GM15510 (cell line): ENCODE measurements around the gene EDEM1.

Experiments
- POLR2A ChIP-seq: IDR thresholded peaks from 3 replicates; pipeline ENCODE4 v1.6.1; 2011; ENCODE audit warnings: borderline replicate concordance; ENCODE audit not compliant: insufficient read length; ENCODE audit errors: extremely low read depth

EDEM1 gene

DNA sequence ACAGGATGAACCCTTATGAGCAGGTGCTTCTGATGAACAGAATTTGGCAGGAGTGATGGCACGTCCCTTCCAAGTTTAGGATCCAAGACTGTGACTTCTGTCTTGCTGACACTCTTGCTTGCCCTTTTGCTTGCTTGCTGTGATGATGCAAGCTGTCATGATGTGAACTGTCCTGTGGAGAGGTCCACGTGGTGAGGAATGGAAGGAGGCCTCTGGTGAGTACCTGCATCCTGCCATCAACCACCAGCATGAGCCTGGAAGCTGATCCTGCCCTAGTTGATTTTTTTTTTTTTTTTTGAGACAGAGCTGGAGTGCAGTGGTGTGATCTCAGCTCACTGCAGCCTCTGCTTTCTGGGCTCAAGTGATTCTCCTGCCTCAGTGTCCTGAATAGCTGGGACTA lies 45.5 kb downstream of the EDEM1 start:
- TF ChIP-seq POLR2A: no peak

DNA sequence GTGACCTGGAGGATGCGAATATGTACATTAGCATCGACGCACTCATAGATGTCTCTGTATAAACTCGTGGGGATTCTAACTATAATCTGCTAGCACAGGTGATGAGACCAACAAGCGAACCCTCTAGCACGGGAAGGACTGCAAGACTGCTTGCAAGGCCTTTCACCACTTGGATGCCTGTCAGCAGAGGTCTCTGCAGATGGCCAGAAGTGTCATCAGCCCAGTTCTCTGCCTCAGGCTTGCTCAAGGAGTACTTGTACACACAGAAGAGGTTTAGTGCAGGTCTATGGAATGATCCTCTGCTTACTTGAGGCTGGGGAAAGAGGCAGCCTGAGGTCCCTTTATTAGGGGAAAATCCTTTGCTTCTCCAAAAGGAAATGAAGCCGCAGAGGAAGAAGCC lies 48.1 kb downstream of the EDEM1 start:
- no peak for TF ChIP-seq POLR2A

DNA sequence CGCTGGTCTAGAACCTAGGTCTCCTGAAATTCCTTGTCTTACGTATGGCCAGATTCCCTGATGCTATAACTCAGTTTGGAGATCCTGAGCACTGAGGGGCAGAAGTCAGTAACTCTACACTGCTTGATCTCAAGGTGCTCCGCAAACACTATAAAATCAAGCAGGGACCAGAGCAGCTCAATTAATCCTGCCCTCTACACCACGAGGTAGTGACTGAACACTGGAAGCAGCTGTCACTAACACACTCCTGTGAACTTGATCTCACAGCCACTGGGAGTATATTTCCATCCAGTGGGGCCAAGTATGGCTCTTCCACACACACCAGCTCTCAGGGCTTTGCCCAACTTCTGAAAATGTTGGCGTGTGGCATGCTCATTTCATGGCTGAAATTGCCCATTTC lies 51.0 kb downstream of the EDEM1 start:
- no peak for TF ChIP-seq POLR2A

DNA sequence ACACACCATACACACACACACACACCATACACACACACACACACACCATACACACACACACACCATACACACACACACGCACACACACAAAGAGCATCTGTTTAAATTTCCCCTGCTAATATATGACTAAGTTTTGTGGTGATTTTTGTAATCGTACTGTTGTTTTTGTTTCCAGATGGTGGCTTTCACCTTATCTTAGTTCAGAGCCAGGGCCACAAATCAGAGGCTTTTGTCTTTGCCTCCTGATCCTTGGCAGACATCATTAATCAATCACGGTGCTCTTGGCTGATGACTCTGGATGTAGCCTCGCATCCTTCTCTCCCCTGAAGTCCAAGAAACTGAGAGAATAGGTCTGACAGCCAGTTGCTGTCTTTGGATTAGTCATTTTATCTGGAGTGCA lies 52.1 kb downstream of the EDEM1 start:
- TF ChIP-seq POLR2A: no peak

DNA sequence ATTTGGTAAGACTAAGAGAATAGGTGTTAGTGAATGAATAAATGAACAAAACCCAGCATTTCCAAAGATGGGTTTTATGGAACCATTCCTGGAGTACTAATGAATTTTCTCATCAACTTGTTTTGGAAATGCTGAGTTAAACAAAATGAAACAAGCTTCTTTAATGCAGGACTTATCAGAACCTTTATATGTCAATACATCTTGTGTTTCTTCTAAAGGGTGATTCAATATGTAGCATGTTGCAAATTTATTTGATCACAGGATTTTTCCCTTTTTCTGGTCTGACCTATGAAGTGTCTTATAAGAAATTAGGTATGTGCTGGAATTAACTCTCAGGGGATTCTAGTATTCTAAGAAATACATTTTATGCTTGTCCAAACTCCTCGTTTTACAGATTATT lies 53.2 kb downstream of the EDEM1 start:
- no peak for TF ChIP-seq POLR2A

DNA sequence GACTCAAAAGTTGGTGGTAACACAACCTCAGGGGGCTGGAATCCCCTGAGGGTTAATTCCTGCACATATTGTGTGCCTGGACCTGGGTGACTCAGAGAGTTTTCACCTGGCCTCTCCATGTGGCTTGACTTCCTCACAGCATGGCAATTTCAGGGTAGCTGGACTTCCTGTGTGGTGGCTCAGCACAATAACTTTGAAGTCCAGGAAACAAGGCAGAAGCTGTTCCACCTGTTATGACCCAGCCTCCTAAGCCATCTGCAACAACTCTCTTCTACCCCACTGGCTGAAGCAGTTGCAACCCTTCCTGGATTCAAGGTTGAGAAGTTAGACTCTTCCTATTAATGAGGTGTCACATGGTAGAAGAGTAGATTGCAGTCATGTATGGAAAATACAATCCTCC lies 58.4 kb downstream of the EDEM1 start:
- TF ChIP-seq POLR2A: no peak

DNA sequence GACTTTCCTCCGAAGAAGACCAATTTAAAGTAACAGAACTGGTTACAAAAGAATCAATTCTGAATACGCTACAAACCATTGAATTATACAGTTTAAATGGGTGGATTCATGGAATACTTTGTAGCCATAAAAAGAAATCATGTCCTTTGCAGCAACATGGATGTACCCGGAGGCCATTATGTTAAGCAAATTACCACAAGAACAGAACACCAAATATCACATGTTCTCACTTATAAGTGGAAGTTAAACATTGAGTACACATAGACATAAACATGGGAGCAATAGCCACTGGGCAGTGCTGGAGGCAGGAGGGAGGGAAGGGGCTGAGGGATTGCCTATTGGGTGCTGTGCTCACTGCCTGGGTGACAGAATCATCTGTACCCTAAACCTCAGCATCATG lies 61.3 kb downstream of the EDEM1 start:
- TF ChIP-seq POLR2A: no peak

DNA sequence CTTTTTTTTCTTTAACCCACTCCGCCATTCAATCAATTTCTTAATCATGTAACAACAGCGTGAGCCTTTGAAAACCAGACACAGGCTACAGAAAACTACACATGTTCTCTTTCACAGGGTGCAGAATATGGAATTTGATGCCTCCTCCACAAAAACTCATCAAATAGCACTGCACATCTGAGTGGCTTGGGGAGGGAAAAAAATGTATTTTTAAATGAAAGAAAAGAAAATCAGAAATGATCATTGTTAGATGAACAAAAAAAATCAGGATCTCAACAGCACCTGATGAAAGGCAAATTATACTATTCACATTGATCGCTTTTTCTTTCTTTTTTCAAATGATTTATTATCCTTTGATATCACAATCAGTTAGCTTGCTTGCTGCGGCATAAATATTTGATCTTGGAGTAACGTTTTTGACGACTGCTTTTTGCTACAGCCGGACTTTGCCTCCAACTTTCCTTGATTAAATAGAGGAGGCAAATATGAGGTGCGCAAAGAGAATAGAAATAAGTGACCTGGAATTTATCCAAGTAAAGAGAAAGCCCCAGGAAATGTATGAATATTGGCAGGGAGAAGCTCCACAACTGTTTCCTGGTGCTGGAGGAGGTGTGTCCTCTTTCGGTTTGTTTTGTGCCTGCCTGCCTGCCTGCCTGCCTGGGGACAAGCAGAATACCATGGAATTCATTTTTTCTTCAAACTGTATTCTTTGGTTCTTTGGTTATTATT lies 63.1 kb downstream of the EDEM1 start:
- no peak for TF ChIP-seq POLR2A

DNA sequence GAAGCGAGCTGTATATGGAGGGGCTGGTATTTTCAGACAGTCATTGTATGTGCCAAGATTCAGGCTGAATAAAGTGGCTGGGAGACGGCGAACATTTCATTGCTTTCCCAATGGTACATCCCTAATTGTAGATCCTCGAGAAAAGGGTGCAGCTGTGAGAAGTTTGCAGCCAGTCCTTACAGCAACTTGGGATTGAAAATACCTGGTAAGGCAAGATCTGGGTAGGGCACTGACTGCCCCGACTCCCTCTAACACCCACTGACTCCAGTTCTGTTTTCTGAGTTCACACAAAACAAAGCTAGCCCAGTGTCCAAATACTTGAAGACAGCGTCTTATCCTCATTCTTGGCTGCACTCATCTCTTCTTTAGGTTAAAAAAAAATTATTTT lies 63.7 kb downstream of the EDEM1 start:
- TF ChIP-seq POLR2A: no peak

DNA sequence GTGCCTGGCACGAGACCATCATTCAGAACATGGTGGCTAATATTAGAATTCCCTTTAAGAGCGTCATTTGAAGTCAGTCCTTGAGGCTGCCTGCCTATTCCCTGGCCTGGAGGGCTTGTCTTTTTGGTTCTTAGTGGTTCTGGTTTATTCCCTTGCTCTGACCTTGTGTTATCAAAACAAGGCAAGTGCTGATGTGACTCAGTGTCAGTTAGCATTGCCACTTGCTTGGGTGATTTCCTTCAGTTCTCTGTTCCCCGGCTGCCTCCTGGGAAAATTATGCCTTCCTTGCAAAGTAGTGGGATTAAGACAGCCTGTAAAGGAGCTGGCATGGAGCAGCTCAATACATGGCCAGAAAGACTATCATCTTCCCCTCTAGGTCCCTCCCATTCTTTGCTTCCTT lies 64.6 kb downstream of the EDEM1 start:
- no peak for TF ChIP-seq POLR2A

DNA sequence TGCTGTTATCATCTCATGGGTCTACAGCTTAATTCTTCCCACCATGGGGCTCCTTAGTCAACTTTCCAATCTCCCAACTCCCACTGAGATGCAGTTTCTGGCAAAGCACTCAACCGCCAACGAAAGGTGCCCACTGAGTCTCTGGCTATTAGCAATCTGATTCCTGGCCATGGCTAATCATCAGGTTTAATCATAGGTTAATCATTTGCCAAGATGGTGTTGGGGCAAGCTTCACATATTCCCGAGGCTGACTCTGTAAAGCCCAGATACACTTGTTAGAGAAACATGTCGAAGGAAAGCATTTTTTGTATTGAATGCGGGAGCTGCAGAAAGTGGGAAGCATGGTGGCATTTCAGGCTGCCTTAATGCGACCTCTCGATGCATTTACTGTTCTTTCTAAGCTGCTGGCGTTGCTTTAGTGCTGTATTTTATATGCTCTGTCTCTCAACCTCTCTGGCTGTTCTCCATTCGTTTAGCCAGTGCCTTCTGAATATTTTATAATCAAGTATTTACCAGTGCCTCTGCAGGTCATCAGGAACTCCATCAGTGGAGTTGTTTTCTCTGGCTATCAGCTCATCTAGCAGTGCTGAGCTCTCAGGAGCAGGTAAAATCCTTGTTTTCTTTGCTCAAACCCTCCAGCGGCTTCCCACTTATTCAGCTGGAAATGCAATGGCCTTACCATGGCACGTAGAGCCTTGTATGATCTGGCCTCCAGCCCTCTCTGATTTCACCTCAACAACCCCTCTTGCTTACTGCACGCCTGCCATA lies 67.0 kb downstream of the EDEM1 start:
- no peak for TF ChIP-seq POLR2A

DNA sequence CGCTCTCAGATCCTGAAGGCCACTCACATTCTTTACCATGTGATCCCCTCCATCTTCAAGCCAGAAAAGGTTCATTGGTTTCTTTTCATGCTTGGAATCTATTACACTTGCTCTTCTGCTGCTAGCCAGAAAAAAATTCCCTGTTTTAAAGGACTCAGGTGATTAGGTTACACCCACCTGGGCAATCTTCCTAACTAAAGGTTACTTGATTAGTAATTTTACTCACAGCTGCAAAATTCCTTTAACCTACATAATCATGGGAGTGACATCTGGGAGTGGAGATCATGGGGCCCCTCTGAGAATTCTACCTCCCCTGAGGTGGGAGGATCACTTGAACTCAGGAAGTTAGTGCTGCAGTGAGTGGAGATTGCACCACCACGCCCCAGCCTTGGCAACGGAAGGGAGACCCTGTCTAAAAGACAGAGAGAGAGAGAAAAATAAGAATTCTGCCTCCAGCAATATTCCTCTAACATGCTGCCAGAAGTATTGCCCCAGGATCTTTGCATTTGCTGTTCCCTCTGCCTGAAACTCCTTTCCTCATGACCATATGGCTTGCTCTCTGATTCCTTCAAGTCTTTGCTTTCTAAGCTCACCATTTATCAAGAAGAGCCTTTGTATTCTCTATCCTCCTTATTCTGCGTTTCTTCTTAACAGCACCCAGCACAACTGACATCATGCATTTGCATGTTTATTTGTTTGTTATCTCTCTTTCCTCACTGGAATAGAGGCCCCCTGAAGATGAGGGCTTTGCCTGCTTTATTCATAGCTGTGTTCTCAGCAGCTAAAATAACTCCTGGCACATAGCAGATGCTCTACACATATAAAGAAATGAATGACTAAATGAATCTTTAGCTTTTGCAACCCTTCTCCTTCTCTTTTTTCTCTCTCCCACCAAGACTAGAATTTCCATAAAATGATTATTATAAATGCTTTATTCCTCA lies 68.2 kb downstream of the EDEM1 start:
- no peak for TF ChIP-seq POLR2A

DNA sequence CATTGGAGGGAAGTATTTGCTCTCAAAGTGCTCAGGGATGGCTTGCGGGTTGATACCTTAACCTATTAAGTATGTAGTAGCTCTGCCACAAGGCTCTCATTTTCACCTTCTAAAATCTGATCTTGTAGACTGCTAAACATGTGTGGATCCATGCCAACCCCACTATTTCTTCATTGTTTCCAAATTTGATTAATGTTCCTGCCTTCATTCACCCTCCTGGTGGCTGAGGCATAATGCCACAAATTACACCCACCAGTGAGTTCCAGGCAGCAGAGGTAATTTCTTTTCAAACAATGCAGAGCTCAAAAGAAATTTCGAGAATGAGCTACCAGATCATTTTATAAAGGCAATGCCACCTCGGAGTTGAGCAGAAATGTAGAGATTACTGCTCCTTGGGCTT lies 71.0 kb downstream of the EDEM1 start:
- TF ChIP-seq POLR2A: no peak

DNA sequence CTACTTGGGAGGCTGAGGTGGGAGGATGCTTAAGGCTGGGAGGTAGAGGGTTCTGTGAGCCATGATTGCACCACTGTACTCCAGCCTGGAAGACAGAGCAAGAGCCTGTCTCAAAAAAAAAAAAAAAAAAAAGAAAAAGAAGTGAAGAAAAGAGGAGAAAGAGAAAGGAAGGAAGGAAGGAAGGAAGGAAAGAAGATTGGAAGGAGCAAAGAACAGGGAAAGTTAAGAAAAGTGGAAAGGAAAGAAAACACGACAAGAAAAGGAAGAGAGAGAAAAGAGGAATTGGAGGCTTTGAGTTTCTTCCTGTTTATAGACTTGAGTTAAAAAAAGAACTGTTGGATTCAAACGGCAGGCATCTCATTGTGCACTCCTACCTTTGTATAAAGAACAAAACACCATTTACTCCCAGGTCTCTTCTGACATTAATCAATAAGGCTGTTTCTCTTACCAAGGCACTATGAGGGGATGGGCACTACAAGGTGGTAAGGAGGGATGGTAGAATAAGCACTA lies 73.5 kb downstream of the EDEM1 start:
- no peak for TF ChIP-seq POLR2A

DNA sequence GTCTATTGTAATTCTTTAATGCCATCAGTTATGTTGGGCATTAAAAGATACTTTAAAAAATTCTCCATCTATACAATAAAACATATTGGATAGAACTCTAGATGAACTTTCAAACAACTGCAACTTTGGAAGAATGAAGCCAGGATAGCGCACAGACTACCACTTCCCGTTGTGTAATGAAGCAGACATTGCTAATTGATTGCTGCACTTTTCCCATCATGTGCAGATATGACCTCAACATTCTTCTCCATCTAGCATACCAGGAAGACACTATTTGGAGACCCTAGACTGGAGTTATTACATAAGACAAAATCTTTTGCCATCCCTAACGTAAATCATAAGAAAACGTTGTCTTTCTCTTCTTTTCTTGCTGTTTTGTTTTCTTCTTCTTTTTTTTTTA lies 75.0 kb downstream of the EDEM1 start:
- TF ChIP-seq POLR2A: no peak
